SJSA1 (cell line): ENCODE data around the gene TRPT1. TPM values are rescaled to one million over a fixed set of nuclear protein-coding genes. Genes with fewer than 3 reads are reported as not detected.

Experiments used
- DNase-seq, 2 experiments: peaks; one replicate each; pipeline ENCODE4 v3.0.0-alpha.2; 2015 to 2020; ENCODE audit warnings: low spot score in 2 of 2, low read depth in 1 of 2
- H3K27ac ChIP-seq: fragments of 250-450 bp; sonication (Bioruptor Pico); 2 replicates; pipeline ENCODE4 v1.5.1; 2020; ENCODE audit warnings: mild to moderate bottlenecking, moderate library complexity
- H3K27me3 ChIP-seq: fragments of 250-450 bp; sonication (Bioruptor Pico); replicated peaks from 2 replicates; pipeline ENCODE4 v1.5.1; 2020; ENCODE audit warnings: mild to moderate bottlenecking, moderate library complexity
- H3K36me3 ChIP-seq: fragments of 250-450 bp; sonication (Bioruptor Pico); 2 replicates; pipeline ENCODE4 v1.5.1; 2020; ENCODE audit warnings: mild to moderate bottlenecking
- H3K4me1 ChIP-seq: fragments of 250-450 bp; sonication (Bioruptor Pico); replicated peaks from 2 replicates; pipeline ENCODE4 v1.6.1; 2021; ENCODE audit warnings: mild to moderate bottlenecking
- H3K4me3 ChIP-seq: fragments of 250-450 bp; sonication (Bioruptor Pico); 2 replicates; pipeline ENCODE4 v1.5.1; 2020; ENCODE audit warnings: mild to moderate bottlenecking
- H3K9me3 ChIP-seq: fragments of 250-450 bp; sonication (Bioruptor Pico); replicated peaks from 2 replicates; pipeline ENCODE4 v1.5.1; 2020; ENCODE audit warnings: mild to moderate bottlenecking
- total RNA-seq: library from RNA; depleted of rRNA; stranded (reverse); fragments of >200 nt; shearing (Covaris generic); gene quantifications from 2 replicates; pipeline ENCODE4 v1.2.3, GENCODE V29; 2014

Gene TRPT1
- total RNA-seq, 1 experiment from 2014 or later: 50.2 TPM

GRCh38 chr11:64245401-64245796 is 19.4 kb upstream of the TRPT1 start:
- no peaks in the 10 kb centered on the region for H3K9me3 ChIP-seq
- no peaks in the 10 kb centered on the region for H3K27me3 ChIP-seq
- H3K27ac ChIP-seq: peak overlapping the region; percentile 68
- H3K36me3 ChIP-seq: peaks cover 47% of the 10 kb centered on the region
- H3K4me3 ChIP-seq: peak overlapping the region; percentile 79
- no peak for DNase-seq
- H3K4me1 ChIP-seq: peaks cover 50% of the 10 kb centered on the region

- Histone ChIP-seq H3K27ac (no peak overlapping the region), H3K9me3 (no peaks in the 10 kb centered on the region), H3K36me3 (peaks cover 51% of the 10 kb centered on the region), H3K4me3 (peak overlapping the region; percentile 79), H3K27me3 (no peaks in the 10 kb centered on the region), H3K4me1 (peaks cover 54% of the 10 kb centered on the region)
- DNase-seq: no peak
Measured at GRCh38 chr11:64244966-64245365, 19.0 kb upstream of the TRPT1 start.

GRCh38 chr11:64244107-64244506 is 18.1 kb upstream of the TRPT1 start:
- DNase-seq: no peak
- no peak overlapping the region for H3K27ac ChIP-seq
- H3K9me3 ChIP-seq: no peaks in the 10 kb centered on the region
- H3K4me3 ChIP-seq: no peak overlapping the region
- peaks cover 52% of the 10 kb centered on the region for H3K36me3 ChIP-seq
- H3K4me1 ChIP-seq: peaks cover 55% of the 10 kb centered on the region
- no peaks in the 10 kb centered on the region for H3K27me3 ChIP-seq

- no peak for DNase-seq
- H3K27me3 ChIP-seq: no peaks in the 10 kb centered on the region
- H3K4me1 ChIP-seq: peaks cover 55% of the 10 kb centered on the region
- no peak overlapping the region for H3K27ac ChIP-seq
- peaks cover 57% of the 10 kb centered on the region for H3K36me3 ChIP-seq
- no peaks in the 10 kb centered on the region for H3K9me3 ChIP-seq
- H3K4me3 ChIP-seq: no peak overlapping the region
Measured at GRCh38 chr11:64243236-64243854, 17.4 kb upstream of the TRPT1 start.

GRCh38 chr11:64241491-64242374 is 15.7 kb upstream of the TRPT1 start:
- H3K9me3 ChIP-seq: no peaks in the 10 kb centered on the region
- H3K27me3 ChIP-seq: no peaks in the 10 kb centered on the region
- peak overlapping the region; percentile 74 for H3K4me3 ChIP-seq
- DNase-seq: peak in 1 of 2 experiments; percentile 76
- peaks cover 64% of the 10 kb centered on the region for H3K36me3 ChIP-seq
- peak overlapping the region; percentile 12; the same call in 1 of the 2 replicates for H3K27ac ChIP-seq
- peaks cover 42% of the 10 kb centered on the region for H3K4me1 ChIP-seq

- Histone ChIP-seq H3K36me3 (peaks cover 62% of the 10 kb centered on the region), H3K4me1 (peaks cover 41% of the 10 kb centered on the region), H3K27me3 (no peaks in the 10 kb centered on the region), H3K9me3 (no peaks in the 10 kb centered on the region), H3K4me3 (peak overlapping the region; percentile 74), H3K27ac (peak overlapping the region; percentile 91)
- DNase-seq: peak; percentile 99 to 100
Measured at GRCh38 chr11:64241241-64241490, 15.2 kb upstream of the TRPT1 start.

GRCh38 chr11:64240435-64241240 is 14.7 kb upstream of the TRPT1 start, which contains the start of gene FKBP2:
Gene FKBP2, plus strand, starts transcription at chr11:64241095. Its CDS starts 1,293 bp downstream, at chr11:64242388.
- Histone ChIP-seq H3K9me3 (no peaks in the 10 kb centered on the region), H3K27ac (peak within 1 kb of the TSS; percentile 91), H3K4me3 (peak within 1 kb of the TSS; percentile 74), H3K27me3 (no peaks in the 10 kb centered on the region), H3K4me1 (peaks cover 36% of the 10 kb centered on the region), H3K36me3 (peaks cover 62% of the 10 kb centered on the region)
- peak; percentile 99 for DNase-seq

- Histone ChIP-seq H3K4me3 (peak overlapping the region; percentile 74), H3K4me1 (peaks cover 36% of the 10 kb centered on the region)
Measured at GRCh38 chr11:64239662-64240434, 13.9 kb upstream of the TRPT1 start.

GRCh38 chr11:64238999-64239398 is 13.0 kb upstream of the TRPT1 start:
- Histone ChIP-seq H3K4me3 (no peak overlapping the region), H3K27ac (no peak overlapping the region), H3K36me3 (peaks cover 53% of the 10 kb centered on the region), H3K4me1 (peaks cover 39% of the 10 kb centered on the region), H3K9me3 (no peaks in the 10 kb centered on the region), H3K27me3 (no peaks in the 10 kb centered on the region)
- DNase-seq: no peak

More at GRCh38 chr11:64239662-64240434, 13.9 kb upstream of the TRPT1 start:
- no peaks in the 10 kb centered on the region for H3K9me3 ChIP-seq
- peak overlapping the region; percentile 91 for H3K27ac ChIP-seq
- peaks cover 60% of the 10 kb centered on the region for H3K36me3 ChIP-seq
- H3K27me3 ChIP-seq: no peaks in the 10 kb centered on the region
- DNase-seq: no peak

GRCh38 chr11:64238076-64238475 is 12.1 kb upstream of the TRPT1 start:
- H3K36me3 ChIP-seq: peaks cover 45% of the 10 kb centered on the region
- H3K27ac ChIP-seq: no peak overlapping the region

GRCh38 chr11:64237484-64237951 is 11.5 kb upstream of the TRPT1 start:
- Histone ChIP-seq H3K27me3 (no peaks in the 10 kb centered on the region), H3K9me3 (no peaks in the 10 kb centered on the region), H3K4me3 (no peak overlapping the region), H3K36me3 (peaks cover 40% of the 10 kb centered on the region), H3K4me1 (peaks cover 32% of the 10 kb centered on the region), H3K27ac (no peak overlapping the region)
- DNase-seq: no peak

More at GRCh38 chr11:64238076-64238475, 12.1 kb upstream of the TRPT1 start:
- peaks cover 38% of the 10 kb centered on the region for H3K4me1 ChIP-seq
- H3K9me3 ChIP-seq: no peaks in the 10 kb centered on the region
- DNase-seq: no peak
- H3K4me3 ChIP-seq: no peak overlapping the region
- H3K27me3 ChIP-seq: no peaks in the 10 kb centered on the region

- peaks cover 32% of the 10 kb centered on the region for H3K36me3 ChIP-seq
- DNase-seq: no peak
- H3K9me3 ChIP-seq: no peaks in the 10 kb centered on the region
Measured at GRCh38 chr11:64235437-64236161, 9.6 kb upstream of the TRPT1 start.

More at GRCh38 chr11:64235437-64236161, 9.6 kb upstream of the TRPT1 start:
- Histone ChIP-seq H3K27me3 (no peaks in the 10 kb centered on the region), H3K27ac (no peak overlapping the region), H3K4me1 (peaks cover 28% of the 10 kb centered on the region), H3K4me3 (peak overlapping the region; percentile 79)
